GM12892 (cell line): Measurements from ENCODE around the gene TMC5.

Experiments used
- POLR2A ChIP-seq: IDR thresholded peaks from 2 replicates; pipeline ENCODE4 v1.6.1; 2011; ENCODE audit warnings: low read depth, low read length, control low read depth
- POLR2AphosphoS5 ChIP-seq: IDR thresholded peaks from 2 replicates; pipeline ENCODE4 v1.6.1; 2011; ENCODE audit warnings: low read depth, low read length, control low read depth
- TAF1 ChIP-seq: IDR thresholded peaks from 2 replicates; pipeline ENCODE4 v1.6.1; 2011; ENCODE audit warnings: low read depth, mild to moderate bottlenecking, control low read depth, low read length, borderline replicate concordance

- no peak for TF ChIP-seq POLR2AphosphoS5
- no peak for TF ChIP-seq TAF1
- no peak for TF ChIP-seq POLR2A
Measured at GRCh38 chr16:19523184-19523558, 105.5 kb downstream of the TMC5 start.
